HepG2 (cell line): ENCODE results near the gene CRIP1. TPM values are rescaled to one million over a fixed set of nuclear protein-coding genes. Genes with fewer than 3 reads are reported as not detected.

Experiments
- ATF7 ChIP-seq, 2 experiments: fragments of 450-650 bp in 1 of 2; sonication (generic) in 1 of 2; formaldehyde crosslinking in 1 of 2; IDR thresholded peaks; 2 replicates each; pipeline versions ENCODE4 v1.4.0 to v1.6.1; 2016 to 2020; ENCODE audit warnings: antibody characterized with exemption in 1 of 2, mild to moderate bottlenecking in 1 of 2, missing genetic modification reagents in 1 of 2
- CBX2 ChIP-seq, 2 experiments: fragments of 200-600 bp in 1 of 2; sonication (generic); formaldehyde crosslinking in 1 of 2; IDR thresholded peaks; 2 replicates each; pipeline versions ENCODE4 v1.7.0 to v1.8.1; 2018 to 2022; ENCODE audit warnings: low read depth in 2 of 2, low read length in 1 of 2, mild to moderate bottlenecking in 1 of 2, missing genetic modification reagents in 1 of 2
- CREB1 ChIP-seq, 2 experiments: fragments of 450-650 bp in 1 of 2; IDR thresholded peaks; 2 replicates each; pipeline ENCODE4 v1.6.1; 2016 to 2017; ENCODE audit warnings: control low read depth in 1 of 2, mild to moderate bottlenecking in 1 of 2, missing compliant biosample characterization in 1 of 2, missing genetic modification characterization in 1 of 2
- ELF1 ChIP-seq: sonication (generic); formaldehyde crosslinking; IDR thresholded peaks from 2 replicates; pipeline ENCODE4 v1.4.0; 2020; ENCODE audit warnings: missing genetic modification reagents
- GABPB1 ChIP-seq: IDR thresholded peaks from 2 replicates; pipeline ENCODE4 v1.6.1; 2016; ENCODE audit warnings: mild to moderate bottlenecking, missing genetic modification reagents, moderate library complexity, missing compliant biosample characterization
- RXRB ChIP-seq: IDR thresholded peaks from 2 replicates; pipeline ENCODE4 v1.6.1; 2016; ENCODE audit warnings: borderline replicate concordance, missing genetic modification reagents, missing compliant biosample characterization
- ZBTB44 ChIP-seq: sonication (generic); formaldehyde crosslinking; IDR thresholded peaks from 2 replicates; pipeline ENCODE4 v1.4.0; 2020; ENCODE audit warnings: missing genetic modification reagents
- ZFYVE20 ChIP-seq: sonication (generic); formaldehyde crosslinking; IDR thresholded peaks from 2 replicates; pipeline ENCODE4 v1.8.0; 2023; ENCODE audit warnings: low read depth, mild to moderate bottlenecking, moderate library complexity, missing genetic modification reagents, borderline replicate concordance
- ZNF101 ChIP-seq: sonication (generic); formaldehyde crosslinking; IDR thresholded peaks from 2 replicates; pipeline ENCODE4 v1.4.0; 2020; ENCODE audit warnings: mild to moderate bottlenecking, low read depth, missing genetic modification reagents, borderline replicate concordance
- ZNF232 ChIP-seq: sonication (generic); formaldehyde crosslinking; IDR thresholded peaks from 2 replicates; pipeline ENCODE4 v1.4.0; 2020; ENCODE audit warnings: missing genetic modification reagents, borderline replicate concordance
- ZNF446 ChIP-seq: sonication (generic); formaldehyde crosslinking; IDR thresholded peaks from 2 replicates; pipeline ENCODE4 v1.5.0; 2020; ENCODE audit warnings: mild to moderate bottlenecking, missing genetic modification reagents
- ZNF589 ChIP-seq: sonication (generic); formaldehyde crosslinking; conservative IDR thresholded peaks from 2 replicates; pipeline ENCODE4 v1.8.0; 2022; ENCODE audit warnings: mild to moderate bottlenecking, moderate library complexity, missing genetic modification reagents
- ZNF772 ChIP-seq: sonication (generic); formaldehyde crosslinking; IDR thresholded peaks from 2 replicates; pipeline ENCODE4 v1.5.0; 2020; ENCODE audit warnings: mild to moderate bottlenecking, missing genetic modification reagents
- ZNF850 ChIP-seq: sonication (generic); formaldehyde crosslinking; conservative IDR thresholded peaks from 2 replicates; pipeline ENCODE4 v1.9.0; 2021; ENCODE audit warnings: mild to moderate bottlenecking, missing genetic modification reagents
- polyA plus RNA-seq, 8 experiments: library from polyadenylated mRNA; depleted of rRNA in 3 of 8; stranded (reverse) in 7 of 8; unstranded in 1 of 8; fragments of >200 nt; fragmentation: Illumina TruSeq in 4 of 8; extraction: Trizol in 4 of 8; gene quantifications; 2 replicates each; pipeline versions ENCODE4 v1.2.1 to v1.2.3, GENCODE V29; 2011 to 2016; ENCODE audit warnings: low read depth in 4 of 8, missing spikeins in 1 of 8, mixed read lengths in 1 of 8; ENCODE audit not compliant: insufficient read depth in 1 of 8
- total RNA-seq, 5 experiments: library from RNA; depleted of rRNA; stranded (reverse); fragments of >200 nt; fragmentation: Illumina TruSeq; extraction: Trizol; gene quantifications; 2 replicates each; pipeline ENCODE4 v1.2.3, GENCODE V29; 2016; ENCODE audit warnings: low read depth in 1 of 5
- TF ChIP-seq, protein P1 (sequence below): sonication (generic); formaldehyde crosslinking; IDR thresholded peaks from 2 replicates; pipeline ENCODE4 v1.4.0; 2020; ENCODE audit warnings: missing genetic modification reagents
- TF ChIP-seq, protein P2 (sequence below): sonication (generic); formaldehyde crosslinking; IDR thresholded peaks from 2 replicates; pipeline ENCODE4 v1.5.1; 2020; ENCODE audit warnings: missing genetic modification reagents, mild to moderate bottlenecking, borderline replicate concordance
- TF ChIP-seq, protein P3 (sequence below): sonication (generic); formaldehyde crosslinking; IDR thresholded peaks from 2 replicates; pipeline ENCODE4 v1.8.1; 2023; ENCODE audit warnings: mild to moderate bottlenecking, moderate library complexity, missing genetic modification reagents

The CRIP1 gene
- total and polyA plus RNA-seq, 2 of the 13 experiments (the other 11 are each of a cell fraction or from before 2014, with no cell fraction given): 53.9 to 59.5 TPM

GRCh38 chr14:105499256-105500035, 12.8 kb downstream of the CRIP1 start (continued):
- TF ChIP-seq ATF7 (IDR thresholded peaks at IDR 0.05): no peak
- TF ChIP-seq ATF7 (CRISPR knock-in tag; IDR thresholded peaks at IDR 0.05): 0 out of 2 replicates have a peak, but pooled peaks have one; percentile 24
- no peak for TF ChIP-seq ZNF850 (CRISPR knock-in tag)
- TF ChIP-seq, protein P1, sequence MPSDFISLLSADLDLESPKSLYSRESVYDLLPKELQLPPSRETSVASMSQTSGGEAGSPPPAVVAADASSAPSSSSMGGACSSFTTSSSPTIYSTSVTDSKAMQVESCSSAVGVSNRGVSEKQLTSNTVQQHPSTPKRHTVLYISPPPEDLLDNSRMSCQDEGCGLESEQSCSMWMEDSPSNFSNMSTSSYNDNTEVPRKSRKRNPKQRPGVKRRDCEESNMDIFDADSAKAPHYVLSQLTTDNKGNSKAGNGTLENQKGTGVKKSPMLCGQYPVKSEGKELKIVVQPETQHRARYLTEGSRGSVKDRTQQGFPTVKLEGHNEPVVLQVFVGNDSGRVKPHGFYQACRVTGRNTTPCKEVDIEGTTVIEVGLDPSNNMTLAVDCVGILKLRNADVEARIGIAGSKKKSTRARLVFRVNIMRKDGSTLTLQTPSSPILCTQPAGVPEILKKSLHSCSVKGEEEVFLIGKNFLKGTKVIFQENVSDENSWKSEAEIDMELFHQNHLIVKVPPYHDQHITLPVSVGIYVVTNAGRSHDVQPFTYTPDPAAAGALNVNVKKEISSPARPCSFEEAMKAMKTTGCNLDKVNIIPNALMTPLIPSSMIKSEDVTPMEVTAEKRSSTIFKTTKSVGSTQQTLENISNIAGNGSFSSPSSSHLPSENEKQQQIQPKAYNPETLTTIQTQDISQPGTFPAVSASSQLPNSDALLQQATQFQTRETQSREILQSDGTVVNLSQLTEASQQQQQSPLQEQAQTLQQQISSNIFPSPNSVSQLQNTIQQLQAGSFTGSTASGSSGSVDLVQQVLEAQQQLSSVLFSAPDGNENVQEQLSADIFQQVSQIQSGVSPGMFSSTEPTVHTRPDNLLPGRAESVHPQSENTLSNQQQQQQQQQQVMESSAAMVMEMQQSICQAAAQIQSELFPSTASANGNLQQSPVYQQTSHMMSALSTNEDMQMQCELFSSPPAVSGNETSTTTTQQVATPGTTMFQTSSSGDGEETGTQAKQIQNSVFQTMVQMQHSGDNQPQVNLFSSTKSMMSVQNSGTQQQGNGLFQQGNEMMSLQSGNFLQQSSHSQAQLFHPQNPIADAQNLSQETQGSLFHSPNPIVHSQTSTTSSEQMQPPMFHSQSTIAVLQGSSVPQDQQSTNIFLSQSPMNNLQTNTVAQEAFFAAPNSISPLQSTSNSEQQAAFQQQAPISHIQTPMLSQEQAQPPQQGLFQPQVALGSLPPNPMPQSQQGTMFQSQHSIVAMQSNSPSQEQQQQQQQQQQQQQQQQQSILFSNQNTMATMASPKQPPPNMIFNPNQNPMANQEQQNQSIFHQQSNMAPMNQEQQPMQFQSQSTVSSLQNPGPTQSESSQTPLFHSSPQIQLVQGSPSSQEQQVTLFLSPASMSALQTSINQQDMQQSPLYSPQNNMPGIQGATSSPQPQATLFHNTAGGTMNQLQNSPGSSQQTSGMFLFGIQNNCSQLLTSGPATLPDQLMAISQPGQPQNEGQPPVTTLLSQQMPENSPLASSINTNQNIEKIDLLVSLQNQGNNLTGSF (CRISPR knock-in tag): no peak
- TF ChIP-seq RXRB (CRISPR knock-in tag): peak; percentile 65
- no peak for TF ChIP-seq ZFYVE20 (CRISPR knock-in tag)
- TF ChIP-seq ZNF446: no peak
- TF ChIP-seq, protein P2, sequence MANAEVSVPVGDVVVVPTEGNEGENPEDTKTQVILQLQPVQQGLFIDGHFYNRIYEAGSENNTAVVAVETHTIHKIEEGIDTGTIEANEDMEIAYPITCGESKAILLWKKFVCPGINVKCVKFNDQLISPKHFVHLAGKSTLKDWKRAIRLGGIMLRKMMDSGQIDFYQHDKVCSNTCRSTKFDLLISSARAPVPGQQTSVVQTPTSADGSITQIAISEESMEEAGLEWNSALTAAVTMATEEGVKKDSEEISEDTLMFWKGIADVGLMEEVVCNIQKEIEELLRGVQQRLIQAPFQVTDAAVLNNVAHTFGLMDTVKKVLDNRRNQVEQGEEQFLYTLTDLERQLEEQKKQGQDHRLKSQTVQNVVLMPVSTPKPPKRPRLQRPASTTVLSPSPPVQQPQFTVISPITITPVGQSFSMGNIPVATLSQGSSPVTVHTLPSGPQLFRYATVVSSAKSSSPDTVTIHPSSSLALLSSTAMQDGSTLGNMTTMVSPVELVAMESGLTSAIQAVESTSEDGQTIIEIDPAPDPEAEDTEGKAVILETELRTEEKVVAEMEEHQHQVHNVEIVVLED (CRISPR knock-in tag): no peak; the same call in 1 of the 2 replicates
- TF ChIP-seq CBX2 (IDR thresholded peaks at IDR 0.05; ENCODE audit: low read depth, low read length): no peak
- TF ChIP-seq CBX2 (CRISPR knock-in tag; IDR thresholded peaks at IDR 0.05; ENCODE audit: low read depth): no peak; the same call in 1 of the 2 replicates
- TF ChIP-seq, protein P3, sequence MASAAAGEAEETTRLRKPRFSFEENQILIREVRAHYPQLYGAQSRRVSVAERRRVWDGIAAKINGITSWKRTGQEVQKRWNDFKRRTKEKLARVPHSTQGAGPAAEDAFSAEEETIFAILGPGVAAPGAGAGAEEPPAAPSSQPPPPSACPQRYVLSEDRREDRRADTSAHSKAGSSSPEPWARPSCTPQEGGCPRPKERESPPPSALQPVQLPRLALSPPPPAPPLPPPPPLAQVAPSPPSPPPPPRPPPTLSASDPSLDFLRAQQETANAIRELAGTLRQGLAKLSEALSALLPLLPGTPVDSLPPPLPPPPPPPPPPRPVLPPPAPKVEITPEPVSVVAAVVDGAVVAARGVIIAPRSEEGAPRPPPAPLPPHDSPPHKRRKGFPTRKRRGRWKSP: peak; percentile 76; the same call in 1 of the 2 replicates
- TF ChIP-seq ZNF772 (CRISPR knock-in tag): peak; percentile 61; the same call in 1 of the 2 replicates
- TF ChIP-seq CREB1 (IDR thresholded peaks at IDR 0.05): no peak
- TF ChIP-seq CREB1 (CRISPR knock-in tag; IDR thresholded peaks at IDR 0.05): no peak; the same call in 1 of the 2 replicates
- TF ChIP-seq ELF1 (CRISPR knock-in tag): peak; percentile 74
- no peak for TF ChIP-seq ZNF589
- TF ChIP-seq ZNF101 (CRISPR knock-in tag): no peak
- peak; percentile 34; the same call in 1 of the 2 replicates for TF ChIP-seq ZNF232 (CRISPR knock-in tag)
- peak; percentile 83 for TF ChIP-seq GABPB1
- no peak for TF ChIP-seq ZBTB44
